ENCODE results near the gene PTPRM. TPM values are rescaled to one million over a fixed set of nuclear protein-coding genes. Genes with fewer than 3 reads are reported as not detected.
A peak's percentile ranks its signal among the peaks of the same experiment; 100 is the strongest.

The PTPRM gene
- total RNA-seq, 1 experiment from 2014 or later: 45.6 TPM

- no peak overlapping the region for H2AFZ ChIP-seq (ENCODE audit: low read length)
- H3K4me2 ChIP-seq (ENCODE audit: low read length): no peak overlapping the region
- H3K9me3 ChIP-seq (ENCODE audit: low read length): no peaks in the 10 kb centered on the region
- ChIA-PET POLR2A (ENCODE audit: unreplicated experiment) (no interaction called here), CTCF (interaction anchor here (0.6 kb wide), 1 partner anchor 295 kb away, joined by 3 read pairs; no protein-coding TSS in a partner anchor)
- no peaks in the 10 kb centered on the region for H3K36me3 ChIP-seq (ENCODE audit: low read depth, low read length)
- H3K27me3 ChIP-seq (ENCODE audit: low read length): no peaks in the 10 kb centered on the region
- no peak overlapping the region for H3K27ac ChIP-seq (ENCODE audit: low read length)
- H3F3A ChIP-seq (ENCODE audit: low read length, unreplicated experiment): no peaks in the 10 kb centered on the region
- TF ChIP-seq CTCF (conservative IDR thresholded peaks at IDR 0.05; ENCODE audit: low read depth, low read length) (no peak), EZH2phosphoT487 (IDR thresholded peaks at IDR 0.05; ENCODE audit: borderline replicate concordance, low read length) (no peak), EZH2 (IDR thresholded peaks at IDR 0.05; ENCODE audit: low read length, unreplicated experiment) (no peak)
- H3K4me3 ChIP-seq (ENCODE audit: low read length): no peak overlapping the region
- no peaks in the 10 kb centered on the region for H3K9me2 ChIP-seq (replicated peaks; ENCODE audit: low read length)
- no peaks in the 10 kb centered on the region for H3K79me2 ChIP-seq (ENCODE audit: low read length)
- intact Hi-C loops (cut with micrococcal nuclease): loop anchor here (10.0 kb wide), 2 partner anchors 420 to 800 kb away; no protein-coding TSS in a partner anchor
- no TSS peak for BruUV-seq (replicated peaks)
- peak; percentile 17 for DNase-seq
- peak; percentile 23 for ATAC-seq
- H3K9ac ChIP-seq (ENCODE audit: low read length): no peak overlapping the region
- H3K4me1 ChIP-seq (ENCODE audit: insufficient read depth, low read length): no peaks in the 10 kb centered on the region
- no peaks in the 10 kb centered on the region for H4K20me1 ChIP-seq (ENCODE audit: low read length)
These were observed 808.1 kb downstream of the PTPRM start for GRCh38 chr18:8375249-8375648.

DNA sequence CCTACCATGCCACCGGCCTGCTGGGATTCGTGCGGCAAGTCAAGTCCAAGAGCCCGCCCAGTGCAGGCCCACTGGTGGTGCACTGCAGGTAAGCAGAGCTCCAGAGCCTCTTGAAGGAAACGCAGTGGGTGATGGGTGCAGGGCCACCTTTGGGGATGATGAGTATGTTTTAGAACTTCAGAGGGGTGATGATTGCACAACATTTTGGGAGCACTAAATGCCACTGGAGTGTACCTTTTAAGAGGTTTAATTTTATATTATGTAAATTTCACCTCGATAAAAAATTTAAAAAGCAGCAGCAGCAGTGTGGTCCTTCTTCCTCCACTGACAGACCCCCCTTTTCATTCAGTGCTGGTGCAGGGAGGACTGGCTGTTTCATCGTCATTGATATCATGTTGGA is 809.0 kb downstream of the PTPRM start:
- no peaks in the 10 kb centered on the region for H3K79me2 ChIP-seq (ENCODE audit: low read length)
- intact Hi-C loops (cut with micrococcal nuclease): loop anchor here (10.0 kb wide), 2 partner anchors 421 to 801 kb away; no protein-coding TSS in a partner anchor
- H4K20me1 ChIP-seq (ENCODE audit: low read length): no peaks in the 10 kb centered on the region
- no peak for ATAC-seq
- H3F3A ChIP-seq (ENCODE audit: low read length, unreplicated experiment): no peaks in the 10 kb centered on the region
- H2AFZ ChIP-seq (ENCODE audit: low read length): no peak overlapping the region
- no peak overlapping the region for H3K4me2 ChIP-seq (ENCODE audit: low read length)
- POLR2A ChIA-PET (ENCODE audit: unreplicated experiment): no interaction called here
- DNase-seq: no peak
- no peaks in the 10 kb centered on the region for H3K4me1 ChIP-seq (ENCODE audit: insufficient read depth, low read length)
- CTCF ChIA-PET: no interaction called here
- no peaks in the 10 kb centered on the region for H3K9me2 ChIP-seq (replicated peaks; ENCODE audit: low read length)
- no peak overlapping the region for H3K27ac ChIP-seq (ENCODE audit: low read length)
- no peak overlapping the region for H3K4me3 ChIP-seq (ENCODE audit: low read length)
- H3K9ac ChIP-seq (ENCODE audit: low read length): no peak overlapping the region
- no peak for TF ChIP-seq CTCF (conservative IDR thresholded peaks at IDR 0.05; ENCODE audit: low read depth, low read length)
- TF ChIP-seq EZH2phosphoT487 (IDR thresholded peaks at IDR 0.05; ENCODE audit: borderline replicate concordance, low read length): no peak
- TF ChIP-seq EZH2 (IDR thresholded peaks at IDR 0.05; ENCODE audit: low read length, unreplicated experiment): no peak
- no peaks in the 10 kb centered on the region for H3K27me3 ChIP-seq (ENCODE audit: low read length)
- no peaks in the 10 kb centered on the region for H3K9me3 ChIP-seq (ENCODE audit: low read length)
- no TSS peak for BruUV-seq (replicated peaks)
- H3K36me3 ChIP-seq (ENCODE audit: low read depth, low read length): no peaks in the 10 kb centered on the region

DNA sequence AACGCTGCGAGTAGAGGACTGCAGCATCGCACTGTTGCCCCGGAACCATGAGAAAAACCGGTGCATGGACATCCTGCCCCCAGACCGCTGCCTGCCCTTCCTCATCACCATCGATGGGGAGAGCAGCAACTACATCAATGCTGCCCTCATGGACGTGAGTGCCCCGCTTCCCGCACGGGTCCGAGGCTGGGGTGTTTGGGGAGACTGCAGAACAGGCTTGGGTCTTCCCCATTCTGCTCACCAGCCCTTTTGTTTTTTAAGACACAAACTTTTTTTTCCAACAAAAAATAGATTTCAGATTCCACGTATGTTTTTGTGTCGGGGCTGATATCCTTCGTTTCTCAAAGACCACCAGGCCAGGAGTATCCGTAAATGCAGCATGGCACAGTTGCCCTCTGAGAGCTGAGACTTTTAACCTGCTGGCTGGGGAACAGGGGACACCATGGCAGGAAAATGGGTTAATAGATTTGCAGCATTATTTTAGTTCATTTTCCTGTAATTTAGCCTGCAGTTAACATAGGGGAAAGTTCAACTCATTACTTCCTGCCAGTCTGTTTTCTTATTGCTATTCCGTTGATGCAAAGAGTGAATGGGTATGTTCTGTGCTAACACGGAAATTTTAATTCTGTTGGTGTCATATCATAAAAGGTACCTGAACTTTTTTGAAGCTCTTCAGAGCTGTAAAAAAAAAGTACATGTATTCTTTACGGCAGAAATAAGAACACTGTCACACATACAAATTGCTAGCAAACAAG is 812.2 kb downstream of the PTPRM start:
- CTCF ChIA-PET: no interaction called here
- intact Hi-C loops (cut with micrococcal nuclease): loop anchor here (10.0 kb wide), 2 partner anchors 425 to 805 kb away; no protein-coding TSS in a partner anchor
- no TSS peak for BruUV-seq (replicated peaks)
- no peak for ATAC-seq
- no peak overlapping the region for H2AFZ ChIP-seq (ENCODE audit: low read length)
- H3K36me3 ChIP-seq (ENCODE audit: low read depth, low read length): no peaks in the 10 kb centered on the region
- no peaks in the 10 kb centered on the region for H4K20me1 ChIP-seq (ENCODE audit: low read length)
- no peaks in the 10 kb centered on the region for H3K9me3 ChIP-seq (ENCODE audit: low read length)
- POLR2A ChIA-PET (ENCODE audit: unreplicated experiment): no interaction called here
- no peaks in the 10 kb centered on the region for H3K4me1 ChIP-seq (ENCODE audit: insufficient read depth, low read length)
- no peak for DNase-seq
- no peak overlapping the region for H3K4me3 ChIP-seq (ENCODE audit: low read length)
- H3K27me3 ChIP-seq (ENCODE audit: low read length): no peaks in the 10 kb centered on the region
- H3K27ac ChIP-seq (ENCODE audit: low read length): no peak overlapping the region
- no peak overlapping the region for H3K9ac ChIP-seq (ENCODE audit: low read length)
- H3K9me2 ChIP-seq (replicated peaks; ENCODE audit: low read length): no peaks in the 10 kb centered on the region
- no peak overlapping the region for H3K4me2 ChIP-seq (ENCODE audit: low read length)
- no peaks in the 10 kb centered on the region for H3F3A ChIP-seq (ENCODE audit: low read length, unreplicated experiment)
- no peaks in the 10 kb centered on the region for H3K79me2 ChIP-seq (ENCODE audit: low read length)
- TF ChIP-seq EZH2phosphoT487 (IDR thresholded peaks at IDR 0.05; ENCODE audit: borderline replicate concordance, low read length) (no peak), EZH2 (IDR thresholded peaks at IDR 0.05; ENCODE audit: low read length, unreplicated experiment) (no peak), CTCF (conservative IDR thresholded peaks at IDR 0.05; ENCODE audit: low read depth, low read length) (no peak)
